Kidney capillary endothelial cell (primary cell): ENCODE data around the gene TUT1.
"Not testable (repeated sequence)": the region's sequence is repeated elsewhere in the genome, so short reads cannot be mapped to it uniquely, and the experiment has no call there.

Experiments
- DNase-seq: peaks from one replicate; pipeline ENCODE4 v3.0.0-alpha.2; 2018; ENCODE audit warnings: low spot score

TUT1 gene

GRCh38 chr11:62605467-62605866, 14.1 kb upstream of the TUT1 start:
- no peak for DNase-seq

DNA sequence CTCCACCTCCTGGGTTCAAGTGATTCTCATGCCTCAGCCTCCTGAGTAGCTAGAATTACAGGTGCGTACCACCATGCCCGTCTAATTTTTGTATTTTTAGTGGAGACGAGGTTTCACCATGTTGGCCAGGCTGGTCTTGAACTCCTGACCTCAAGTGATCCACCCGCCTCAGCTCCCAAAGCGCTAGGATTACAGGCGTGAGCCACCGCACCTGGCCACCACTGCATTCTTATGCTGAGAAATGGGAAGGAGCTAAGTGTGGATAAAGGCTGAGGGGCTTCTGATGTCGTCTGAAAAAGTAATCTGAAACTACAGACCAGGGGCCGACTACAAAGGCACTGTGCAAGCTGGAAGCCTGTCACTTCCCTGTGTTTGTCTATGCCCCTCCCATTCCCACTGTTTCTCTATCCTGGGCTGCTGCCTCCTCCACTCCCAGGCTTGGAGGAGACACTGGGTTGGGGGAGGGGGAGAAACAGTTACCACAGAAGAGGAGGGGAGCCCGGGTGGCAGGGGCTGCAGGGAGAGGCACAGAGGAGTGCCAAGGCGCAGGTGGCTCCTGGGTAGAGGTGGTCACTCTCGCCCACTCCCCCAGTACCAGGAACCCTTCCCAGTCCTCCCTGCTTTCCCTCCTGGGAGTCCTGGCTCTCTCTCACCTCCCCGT, 13.3 kb upstream of the TUT1 start:
- DNase-seq = no peak

- DNase-seq = no peak
Observed at GRCh38 chr11:62603776-62604299, 12.5 kb upstream of the TUT1 start.

DNA sequence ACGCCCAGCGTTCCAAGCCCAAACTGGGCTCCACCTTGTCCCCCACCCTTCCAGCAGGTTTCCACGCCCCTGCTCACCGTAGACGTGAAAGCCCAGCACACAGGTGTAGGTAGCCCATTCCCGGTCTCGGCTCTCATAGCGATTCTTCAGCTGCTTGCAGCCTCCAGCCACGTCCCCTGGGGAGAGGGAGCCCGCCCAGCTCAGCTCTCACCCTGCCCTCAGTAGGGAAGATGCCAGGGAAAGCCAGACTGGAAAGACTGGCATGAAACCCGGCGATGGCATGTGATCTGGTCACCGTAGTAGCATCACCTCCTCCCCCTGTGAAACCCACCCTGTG, 11.7 kb upstream of the TUT1 start:
- DNase-seq = no peak

DNA sequence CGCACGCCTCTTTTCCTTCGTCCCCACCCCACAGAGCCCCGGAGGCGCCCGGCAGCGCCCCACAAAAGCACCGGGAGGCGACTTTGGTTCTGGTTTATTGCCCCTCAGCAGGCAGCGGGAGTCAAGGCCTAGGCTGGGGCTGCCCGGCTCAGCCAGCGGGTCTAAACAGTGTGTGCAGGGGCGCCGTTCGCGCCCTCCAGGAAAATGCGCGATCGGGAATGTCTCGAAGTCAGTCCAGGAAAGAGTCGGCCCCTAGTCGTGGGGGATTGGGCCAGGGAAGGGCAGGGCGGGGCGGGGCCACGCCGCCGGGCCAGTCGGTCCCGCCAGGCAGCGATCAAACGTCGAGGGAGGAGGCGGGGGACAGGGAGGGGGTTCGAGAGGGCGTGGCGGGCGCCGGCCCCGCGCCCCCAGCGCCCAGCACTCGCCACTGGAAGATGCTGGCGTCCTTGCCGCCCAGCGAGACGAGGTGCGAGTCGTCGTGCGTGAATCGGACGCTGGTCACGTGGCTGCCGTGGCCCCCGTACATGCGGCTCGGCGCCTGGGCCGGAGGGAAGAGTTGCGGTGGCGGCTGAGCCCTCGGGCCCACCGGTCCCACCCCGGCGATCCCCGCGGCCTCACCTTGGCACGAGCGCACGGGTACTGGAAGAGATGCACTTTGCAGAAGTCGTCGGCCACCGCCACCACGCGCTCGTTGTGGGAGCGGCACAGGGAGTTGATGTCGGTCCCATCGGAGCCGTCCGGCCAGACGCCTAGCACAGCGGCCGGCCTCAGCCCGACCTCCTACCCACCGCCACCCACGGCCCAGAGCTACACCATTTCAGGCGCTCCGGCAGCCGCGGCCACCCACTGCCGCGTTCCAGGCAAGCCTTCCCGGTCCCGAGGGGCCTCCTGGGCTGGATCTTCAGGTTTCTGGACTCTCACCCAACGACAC, 11.1 kb upstream of the TUT1 start:
- DNase-seq = peak; percentile 41

- peak; percentile 96 for DNase-seq
Observed at GRCh38 chr11:62601372-62602140, 10.2 kb upstream of the TUT1 start, which contains the start of gene MTA2. Gene MTA2, minus strand, starts transcription at chr11:62601865. Its CDS starts 415 bp downstream, at chr11:62601450.

- DNase-seq = peak; percentile 33
Observed at GRCh38 chr11:62601122-62601371, 9.7 kb upstream of the TUT1 start.

DNA sequence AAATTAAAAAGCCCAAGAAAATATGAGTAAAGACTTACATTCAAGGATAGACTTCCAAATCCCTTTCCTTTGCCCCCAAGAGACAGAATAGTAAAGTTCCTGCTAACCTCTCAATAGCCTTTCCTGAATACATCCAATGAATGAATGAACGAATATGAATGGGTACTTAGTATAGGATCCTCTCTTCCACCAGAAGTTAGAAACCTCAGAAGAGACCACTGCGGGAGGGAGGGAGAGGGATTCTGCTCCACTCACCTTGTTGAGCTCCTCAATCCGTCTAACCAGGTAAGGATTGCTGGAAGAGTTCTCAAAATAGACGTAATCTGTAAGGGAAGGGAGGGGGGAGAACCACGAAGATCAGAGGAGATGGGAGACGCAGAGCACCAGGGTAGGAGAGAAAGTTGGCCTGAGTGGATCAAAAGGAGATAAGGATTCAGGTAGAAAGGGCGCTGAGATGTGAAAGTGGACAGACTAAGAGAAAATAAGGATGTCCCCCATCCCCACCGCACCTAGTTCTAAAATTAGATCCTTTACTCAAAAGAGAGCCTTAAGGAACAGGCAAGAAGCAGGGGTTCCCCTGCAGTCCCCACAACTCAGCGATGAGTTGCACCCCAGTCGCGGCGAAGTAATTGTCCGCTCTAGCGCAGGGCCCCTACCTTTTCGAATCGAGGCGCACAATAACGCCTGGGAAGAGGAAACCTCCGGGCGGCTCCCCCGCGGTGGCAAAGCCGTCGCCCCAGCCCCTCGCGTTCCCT, 9.2 kb upstream of the TUT1 start:
- DNase-seq = no peak

- DNase-seq = no peak
Observed at GRCh38 chr11:62599901-62600300, 8.6 kb upstream of the TUT1 start.

DNA sequence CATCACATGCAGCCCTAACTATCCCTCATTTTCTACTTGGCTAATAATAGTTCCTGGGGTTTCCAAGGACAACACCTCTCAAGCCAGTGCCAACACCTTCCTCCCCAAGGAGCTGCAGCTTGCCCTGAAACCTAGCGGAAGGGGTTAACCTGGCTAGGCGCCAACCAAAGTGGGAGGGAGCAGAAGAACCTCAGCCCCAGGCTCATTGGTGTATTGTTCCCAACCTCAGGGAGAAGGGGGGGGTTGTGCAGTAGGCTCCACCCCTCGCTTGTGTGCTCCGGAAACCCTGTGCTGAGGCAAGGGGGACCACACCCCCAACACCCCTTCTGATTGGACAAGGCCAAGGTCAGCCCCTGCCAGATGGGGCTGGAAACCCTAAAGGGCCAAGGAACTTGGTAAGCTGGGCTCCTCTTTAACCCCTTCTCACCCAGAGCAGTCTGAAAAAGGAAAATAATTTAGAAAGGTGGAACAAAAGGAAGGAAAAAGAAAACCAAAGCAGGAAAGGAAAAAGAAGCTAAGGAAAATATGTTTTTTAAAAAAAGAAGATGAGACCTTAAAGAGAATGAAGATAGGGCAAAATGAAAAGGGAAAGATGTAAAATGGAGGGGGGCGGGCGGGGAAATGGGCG, 7.9 kb upstream of the TUT1 start:
- peak; percentile 98 for DNase-seq

- DNase-seq = no peak
Observed at GRCh38 chr11:62595124-62595523, 3.8 kb upstream of the TUT1 start.

- DNase-seq = no peak
Observed at GRCh38 chr11:62593434-62594044, 2.2 kb upstream of the TUT1 start.

- no peak for DNase-seq
Observed at GRCh38 chr11:62592989-62593421, 1.7 kb upstream of the TUT1 start.

- no peak for DNase-seq
Observed at GRCh38 chr11:62592146-62592815, 958 bp upstream of the TUT1 start.

DNA sequence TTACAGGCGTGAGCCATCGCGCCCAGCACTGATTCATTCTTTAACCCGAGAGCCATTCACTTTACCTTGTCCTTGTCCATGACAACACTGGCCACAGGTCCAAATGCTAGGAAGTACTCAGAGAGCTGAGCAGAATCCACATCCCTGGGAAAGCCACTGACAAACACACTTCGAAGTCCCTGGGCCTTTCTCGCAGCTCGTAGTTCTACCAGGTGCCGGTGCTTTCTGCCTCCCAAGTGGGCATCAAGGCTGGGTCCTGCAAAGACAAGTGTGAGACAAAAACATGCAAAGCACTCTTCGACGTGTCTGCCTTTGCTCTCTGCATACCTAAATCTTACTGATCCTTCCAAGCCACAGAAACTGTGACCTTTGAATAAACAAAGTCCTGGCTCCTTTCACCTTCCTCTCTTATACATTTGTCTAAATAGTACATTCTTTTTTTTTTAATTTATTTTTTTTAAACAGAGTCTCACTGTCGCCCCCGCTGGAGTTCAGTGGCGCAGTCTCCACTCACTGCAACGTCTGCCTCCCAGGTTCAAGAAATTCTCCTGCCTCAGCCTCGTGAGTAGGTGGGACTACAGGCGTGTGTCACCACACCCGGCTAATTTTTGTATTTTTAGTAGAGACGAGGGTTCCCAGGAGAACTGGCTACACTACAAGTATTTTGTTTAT, 2.2 kb downstream of the TUT1 start:
- DNase-seq = no peak

- DNase-seq = not testable (repeated sequence)
Observed at GRCh38 chr11:62585356-62585755, 6.0 kb downstream of the TUT1 start.

DNA sequence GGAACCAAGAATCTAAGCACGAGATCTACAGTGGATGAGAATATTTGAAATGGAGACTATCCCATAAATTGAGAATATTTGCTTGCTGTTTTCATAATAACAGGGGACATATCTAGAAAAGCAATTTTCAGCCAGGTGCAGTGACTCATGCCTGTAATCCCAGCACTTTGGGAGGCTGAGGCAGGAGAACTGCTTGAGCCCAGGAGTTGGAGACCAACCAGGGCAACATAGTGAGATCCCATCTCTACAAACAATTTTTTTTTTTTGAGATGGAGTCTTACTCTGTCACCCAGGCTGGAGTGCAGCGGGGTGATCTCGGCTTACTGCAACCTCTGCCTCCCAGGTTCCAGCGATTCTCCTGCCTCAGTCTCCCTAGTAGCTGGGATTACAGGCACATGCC, 9.6 kb downstream of the TUT1 start:
- not testable (repeated sequence) for DNase-seq

DNA sequence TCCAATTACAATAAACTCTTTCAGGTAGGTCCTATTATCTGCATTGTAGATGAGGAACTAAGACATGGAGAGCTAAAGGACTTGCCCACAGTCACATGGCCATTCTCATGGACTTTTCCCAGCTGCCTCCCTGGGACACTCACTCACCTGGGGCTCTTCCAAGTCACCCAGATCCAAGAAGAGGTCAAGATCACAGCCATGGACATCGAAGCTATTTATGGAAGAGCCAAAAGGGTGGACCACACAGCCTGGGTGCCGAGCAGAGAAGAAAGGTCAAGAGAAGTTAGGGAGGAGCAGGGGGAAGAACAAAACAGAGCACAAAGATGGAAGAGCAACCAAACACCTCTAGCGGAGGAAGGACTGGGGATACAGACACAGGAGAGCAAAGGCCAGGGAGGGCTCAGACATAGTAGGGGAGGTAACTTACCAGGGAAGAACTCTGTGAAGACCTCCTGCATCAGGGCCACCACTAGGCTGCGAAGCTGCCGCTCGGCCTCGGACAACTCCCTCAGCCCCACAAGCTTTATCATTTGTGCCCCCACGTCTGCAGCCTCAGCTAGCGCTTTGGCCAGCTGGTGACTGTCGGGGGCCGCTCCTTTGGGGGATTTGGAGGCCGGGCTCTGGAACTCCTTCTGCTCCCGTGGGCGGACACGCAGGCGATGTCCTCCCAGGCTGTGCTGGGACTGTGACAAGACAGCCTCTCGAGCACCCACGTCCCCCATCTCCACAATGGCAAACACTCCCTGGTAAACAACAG, 10.2 kb downstream of the TUT1 start:
- no peak for DNase-seq

GRCh38 chr11:62579252-62579651, 12.1 kb downstream of the TUT1 start:
- DNase-seq = no peak
